EL (cell line): ENCODE measurements around the gene TSR3.

ENCODE experiments used
- DNase-seq: peaks from one replicate; pipeline ENCODE4 v3.0.0-alpha.2; 2016

Gene TSR3

GRCh38 chr16:1306334-1306733 lies 45.3 kb downstream of the TSR3 start:
- DNase-seq = no peak

- DNase-seq = no peak
Observed at GRCh38 chr16:1305823-1306222, 45.9 kb downstream of the TSR3 start.

GRCh38 chr16:1301562-1301961 lies 50.1 kb downstream of the TSR3 start:
- DNase-seq = no peak

GRCh38 chr16:1300664-1301476 lies 50.8 kb downstream of the TSR3 start:
- DNase-seq = peak; percentile 52

GRCh38 chr16:1299868-1300203 lies 51.8 kb downstream of the TSR3 start:
- DNase-seq = no peak
